HepG2 (cell line): ENCODE measurements around the gene CARHSP1. TPM values are rescaled to one million over a fixed set of nuclear protein-coding genes. Genes with fewer than 3 reads are reported as not detected.

Experiments used
- DNMT3B ChIP-seq: conservative IDR thresholded peaks from 2 replicates; pipeline ENCODE4 v1.6.1; 2016; ENCODE audit warnings: missing biosample characterization, control low read depth
- IKZF4 ChIP-seq: sonication (generic); formaldehyde crosslinking; IDR thresholded peaks from 2 replicates; pipeline ENCODE4 v1.5.1; 2020; ENCODE audit warnings: borderline replicate concordance, mild to moderate bottlenecking, low read depth, missing genetic modification reagents; ENCODE audit errors: not compliant biosample characterization
- ISL2 ChIP-seq: sonication (generic); formaldehyde crosslinking; IDR thresholded peaks from 2 replicates; pipeline ENCODE4 v1.5.0; 2020; ENCODE audit warnings: missing genetic modification reagents
- JUND ChIP-seq: sonication (generic); formaldehyde crosslinking; IDR thresholded peaks from 2 replicates; pipeline ENCODE4 v1.8.0; 2022; ENCODE audit warnings: mild to moderate bottlenecking, missing genetic modification reagents
- MAFK ChIP-seq, 2 experiments: IDR thresholded peaks in 1 of 2; conservative IDR thresholded peaks in 1 of 2; 2 replicates each; pipeline ENCODE4 v1.6.1; 2011; ENCODE audit warnings: improper control_type of control experiment in 2 of 2, low read length in 2 of 2
- NFE2L2 ChIP-seq: fragments of 150-350 bp; IDR thresholded peaks from 2 replicates; pipeline ENCODE4 v1.6.1; 2014; ENCODE audit warnings: low read length
- NFYC ChIP-seq: IDR thresholded peaks from 2 replicates; pipeline ENCODE4 v1.6.1; 2016; ENCODE audit warnings: missing genetic modification reagents, missing compliant biosample characterization
- POLR2AphosphoS5 ChIP-seq: IDR thresholded peaks from 2 replicates; pipeline ENCODE4 v1.6.1; 2012; ENCODE audit warnings: low read depth, low read length
- SCMH1 ChIP-seq: sonication (generic); formaldehyde crosslinking; IDR thresholded peaks from 2 replicates; pipeline ENCODE4 v1.9.0; 2021; ENCODE audit warnings: missing genetic modification reagents, mild to moderate bottlenecking, borderline replicate concordance
- ZNF577 ChIP-seq: sonication (generic); formaldehyde crosslinking; IDR thresholded peaks from 2 replicates; pipeline ENCODE4 v1.4.0; 2020; ENCODE audit warnings: mild to moderate bottlenecking, low read depth, missing genetic modification reagents, borderline replicate concordance
- ZNF75D ChIP-seq: sonication (generic); formaldehyde crosslinking; IDR thresholded peaks from 2 replicates; pipeline ENCODE4 v1.8.1; 2023; ENCODE audit warnings: missing genetic modification reagents, mild to moderate bottlenecking, borderline replicate concordance
- ZNF766 ChIP-seq: sonication (generic); formaldehyde crosslinking; IDR thresholded peaks from 2 replicates; pipeline ENCODE4 v1.5.0; 2020; ENCODE audit warnings: missing genetic modification reagents, borderline replicate concordance
- ZNF780A ChIP-seq: sonication (generic); formaldehyde crosslinking; IDR thresholded peaks from 2 replicates; pipeline ENCODE4 v1.8.0; 2022; ENCODE audit warnings: mild to moderate bottlenecking, missing genetic modification reagents, moderate library complexity
- ZZZ3 ChIP-seq: sonication (generic); formaldehyde crosslinking; IDR thresholded peaks from 2 replicates; pipeline ENCODE4 v1.4.0; 2020; ENCODE audit warnings: missing genetic modification reagents, mild to moderate bottlenecking, borderline replicate concordance
- polyA plus RNA-seq, 8 experiments: library from polyadenylated mRNA; depleted of rRNA in 3 of 8; stranded (reverse) in 7 of 8; unstranded in 1 of 8; fragments of >200 nt; fragmentation: Illumina TruSeq in 4 of 8; extraction: Trizol in 4 of 8; gene quantifications; 2 replicates each; pipeline versions ENCODE4 v1.2.1 to v1.2.3, GENCODE V29; 2011 to 2016; ENCODE audit warnings: low read depth in 4 of 8, missing spikeins in 1 of 8, mixed read lengths in 1 of 8; ENCODE audit not compliant: insufficient read depth in 1 of 8
- total RNA-seq, 5 experiments: library from RNA; depleted of rRNA; stranded (reverse); fragments of >200 nt; fragmentation: Illumina TruSeq; extraction: Trizol; gene quantifications; 2 replicates each; pipeline ENCODE4 v1.2.3, GENCODE V29; 2016; ENCODE audit warnings: low read depth in 1 of 5
- TF ChIP-seq, protein P1 (sequence below): IDR thresholded peaks from 2 replicates; pipeline ENCODE4 v1.6.1; 2016; ENCODE audit warnings: low read depth, missing genetic modification reagents, missing compliant biosample characterization
- TF ChIP-seq, protein P2 (sequence below): sonication (generic); formaldehyde crosslinking; IDR thresholded peaks from 2 replicates; pipeline ENCODE4 v1.5.0; 2020; ENCODE audit warnings: missing genetic modification reagents
- TF ChIP-seq, protein P3 (sequence below), 2 experiments: sonication (generic) in 1 of 2; formaldehyde crosslinking in 1 of 2; IDR thresholded peaks; 2 replicates each; pipeline versions ENCODE4 v1.4.0 to v1.6.1; 2018 to 2020; ENCODE audit warnings: missing genetic modification reagents in 2 of 2, borderline replicate concordance in 1 of 2, low read depth in 1 of 2, mild to moderate bottlenecking in 1 of 2, missing biosample characterization in 1 of 2
- TF ChIP-seq, protein P4 (sequence below): IDR thresholded peaks from 2 replicates; pipeline ENCODE4 v1.6.1; 2016; ENCODE audit warnings: low read depth, borderline replicate concordance
- TF ChIP-seq, protein P5 (sequence below): sonication (generic); formaldehyde crosslinking; IDR thresholded peaks from 2 replicates; pipeline ENCODE4 v1.4.0; 2020; ENCODE audit warnings: missing genetic modification reagents, borderline replicate concordance

CARHSP1 gene
- total and polyA plus RNA-seq, 2 of the 13 experiments (the other 11 are each of a cell fraction or from before 2014, with no cell fraction given): 173 to 345 TPM

DNA sequence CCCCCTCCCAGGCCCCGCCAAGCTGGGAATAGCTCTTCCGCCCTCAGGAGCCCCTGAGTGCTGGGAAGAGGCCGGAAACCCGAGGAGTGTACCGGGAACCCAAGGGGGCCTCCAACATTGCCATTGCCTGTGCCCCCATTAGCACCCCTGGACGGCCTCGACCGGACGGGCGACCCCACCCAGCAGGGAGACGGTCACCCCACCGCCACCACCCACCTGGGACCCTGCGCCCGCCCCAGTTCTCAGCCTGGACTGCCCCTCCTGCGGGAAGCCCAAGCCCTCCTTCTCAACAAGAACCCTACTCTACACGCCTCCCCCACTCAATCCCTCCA, 2.0 kb downstream of the CARHSP1 start (continued):
- TF ChIP-seq, protein P1, sequence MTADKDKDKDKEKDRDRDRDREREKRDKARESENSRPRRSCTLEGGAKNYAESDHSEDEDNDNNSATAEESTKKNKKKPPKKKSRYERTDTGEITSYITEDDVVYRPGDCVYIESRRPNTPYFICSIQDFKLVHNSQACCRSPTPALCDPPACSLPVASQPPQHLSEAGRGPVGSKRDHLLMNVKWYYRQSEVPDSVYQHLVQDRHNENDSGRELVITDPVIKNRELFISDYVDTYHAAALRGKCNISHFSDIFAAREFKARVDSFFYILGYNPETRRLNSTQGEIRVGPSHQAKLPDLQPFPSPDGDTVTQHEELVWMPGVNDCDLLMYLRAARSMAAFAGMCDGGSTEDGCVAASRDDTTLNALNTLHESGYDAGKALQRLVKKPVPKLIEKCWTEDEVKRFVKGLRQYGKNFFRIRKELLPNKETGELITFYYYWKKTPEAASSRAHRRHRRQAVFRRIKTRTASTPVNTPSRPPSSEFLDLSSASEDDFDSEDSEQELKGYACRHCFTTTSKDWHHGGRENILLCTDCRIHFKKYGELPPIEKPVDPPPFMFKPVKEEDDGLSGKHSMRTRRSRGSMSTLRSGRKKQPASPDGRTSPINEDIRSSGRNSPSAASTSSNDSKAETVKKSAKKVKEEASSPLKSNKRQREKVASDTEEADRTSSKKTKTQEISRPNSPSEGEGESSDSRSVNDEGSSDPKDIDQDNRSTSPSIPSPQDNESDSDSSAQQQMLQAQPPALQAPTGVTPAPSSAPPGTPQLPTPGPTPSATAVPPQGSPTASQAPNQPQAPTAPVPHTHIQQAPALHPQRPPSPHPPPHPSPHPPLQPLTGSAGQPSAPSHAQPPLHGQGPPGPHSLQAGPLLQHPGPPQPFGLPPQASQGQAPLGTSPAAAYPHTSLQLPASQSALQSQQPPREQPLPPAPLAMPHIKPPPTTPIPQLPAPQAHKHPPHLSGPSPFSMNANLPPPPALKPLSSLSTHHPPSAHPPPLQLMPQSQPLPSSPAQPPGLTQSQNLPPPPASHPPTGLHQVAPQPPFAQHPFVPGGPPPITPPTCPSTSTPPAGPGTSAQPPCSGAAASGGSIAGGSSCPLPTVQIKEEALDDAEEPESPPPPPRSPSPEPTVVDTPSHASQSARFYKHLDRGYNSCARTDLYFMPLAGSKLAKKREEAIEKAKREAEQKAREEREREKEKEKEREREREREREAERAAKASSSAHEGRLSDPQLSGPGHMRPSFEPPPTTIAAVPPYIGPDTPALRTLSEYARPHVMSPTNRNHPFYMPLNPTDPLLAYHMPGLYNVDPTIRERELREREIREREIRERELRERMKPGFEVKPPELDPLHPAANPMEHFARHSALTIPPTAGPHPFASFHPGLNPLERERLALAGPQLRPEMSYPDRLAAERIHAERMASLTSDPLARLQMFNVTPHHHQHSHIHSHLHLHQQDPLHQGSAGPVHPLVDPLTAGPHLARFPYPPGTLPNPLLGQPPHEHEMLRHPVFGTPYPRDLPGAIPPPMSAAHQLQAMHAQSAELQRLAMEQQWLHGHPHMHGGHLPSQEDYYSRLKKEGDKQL (CRISPR knock-in tag): 0 out of 2 replicates have a peak, but pooled peaks have one; percentile 10
- TF ChIP-seq, protein P2, sequence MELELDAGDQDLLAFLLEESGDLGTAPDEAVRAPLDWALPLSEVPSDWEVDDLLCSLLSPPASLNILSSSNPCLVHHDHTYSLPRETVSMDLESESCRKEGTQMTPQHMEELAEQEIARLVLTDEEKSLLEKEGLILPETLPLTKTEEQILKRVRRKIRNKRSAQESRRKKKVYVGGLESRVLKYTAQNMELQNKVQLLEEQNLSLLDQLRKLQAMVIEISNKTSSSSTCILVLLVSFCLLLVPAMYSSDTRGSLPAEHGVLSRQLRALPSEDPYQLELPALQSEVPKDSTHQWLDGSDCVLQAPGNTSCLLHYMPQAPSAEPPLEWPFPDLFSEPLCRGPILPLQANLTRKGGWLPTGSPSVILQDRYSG: no peak
- TF ChIP-seq ZNF766 (CRISPR knock-in tag) (0 out of 2 replicates have a peak, but pooled peaks have one; percentile 2), ISL2 (CRISPR knock-in tag) (no peak), JUND (no peak), ZNF577 (CRISPR knock-in tag) (no peak), IKZF4 (CRISPR knock-in tag) (no peak), DNMT3B (CRISPR knock-in tag) (no peak), NFYC (CRISPR knock-in tag) (no peak), ZNF75D (CRISPR knock-in tag) (no peak), ZNF780A (CRISPR knock-in tag) (no peak), NFE2L2 (no peak), SCMH1 (CRISPR knock-in tag) (no peak), ZZZ3 (CRISPR knock-in tag) (no peak), MAFK (conservative IDR thresholded peaks at IDR 0.05 in 1 of 2, IDR thresholded peaks at IDR 0.05 in 1 of 2; ENCODE audit: low read length in 2 of 2) (no peak), POLR2AphosphoS5 (no peak)
- TF ChIP-seq, protein P3, sequence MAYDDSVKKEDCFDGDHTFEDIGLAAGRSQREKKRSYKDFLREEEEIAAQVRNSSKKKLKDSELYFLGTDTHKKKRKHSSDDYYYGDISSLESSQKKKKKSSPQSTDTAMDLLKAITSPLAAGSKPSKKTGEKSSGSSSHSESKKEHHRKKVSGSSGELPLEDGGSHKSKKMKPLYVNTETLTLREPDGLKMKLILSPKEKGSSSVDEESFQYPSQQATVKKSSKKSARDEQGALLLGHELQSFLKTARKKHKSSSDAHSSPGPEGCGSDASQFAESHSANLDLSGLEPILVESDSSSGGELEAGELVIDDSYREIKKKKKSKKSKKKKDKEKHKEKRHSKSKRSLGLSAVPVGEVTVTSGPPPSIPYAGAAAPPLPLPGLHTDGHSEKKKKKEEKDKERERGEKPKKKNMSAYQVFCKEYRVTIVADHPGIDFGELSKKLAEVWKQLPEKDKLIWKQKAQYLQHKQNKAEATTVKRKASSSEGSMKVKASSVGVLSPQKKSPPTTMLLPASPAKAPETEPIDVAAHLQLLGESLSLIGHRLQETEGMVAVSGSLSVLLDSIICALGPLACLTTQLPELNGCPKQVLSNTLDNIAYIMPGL (CRISPR knock-in tag; IDR thresholded peaks at IDR 0.05; ENCODE audit: borderline replicate concordance in 1 of 2, low read depth in 1 of 2): 0 out of 4 replicates have a peak, but pooled peaks of 1 of the 2 experiments have one; percentile 66
- TF ChIP-seq, protein P4, sequence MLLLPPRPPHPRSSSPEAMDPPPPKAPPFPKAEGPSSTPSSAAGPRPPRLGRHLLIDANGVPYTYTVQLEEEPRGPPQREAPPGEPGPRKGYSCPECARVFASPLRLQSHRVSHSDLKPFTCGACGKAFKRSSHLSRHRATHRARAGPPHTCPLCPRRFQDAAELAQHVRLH: no peak
- TF ChIP-seq, protein P5, sequence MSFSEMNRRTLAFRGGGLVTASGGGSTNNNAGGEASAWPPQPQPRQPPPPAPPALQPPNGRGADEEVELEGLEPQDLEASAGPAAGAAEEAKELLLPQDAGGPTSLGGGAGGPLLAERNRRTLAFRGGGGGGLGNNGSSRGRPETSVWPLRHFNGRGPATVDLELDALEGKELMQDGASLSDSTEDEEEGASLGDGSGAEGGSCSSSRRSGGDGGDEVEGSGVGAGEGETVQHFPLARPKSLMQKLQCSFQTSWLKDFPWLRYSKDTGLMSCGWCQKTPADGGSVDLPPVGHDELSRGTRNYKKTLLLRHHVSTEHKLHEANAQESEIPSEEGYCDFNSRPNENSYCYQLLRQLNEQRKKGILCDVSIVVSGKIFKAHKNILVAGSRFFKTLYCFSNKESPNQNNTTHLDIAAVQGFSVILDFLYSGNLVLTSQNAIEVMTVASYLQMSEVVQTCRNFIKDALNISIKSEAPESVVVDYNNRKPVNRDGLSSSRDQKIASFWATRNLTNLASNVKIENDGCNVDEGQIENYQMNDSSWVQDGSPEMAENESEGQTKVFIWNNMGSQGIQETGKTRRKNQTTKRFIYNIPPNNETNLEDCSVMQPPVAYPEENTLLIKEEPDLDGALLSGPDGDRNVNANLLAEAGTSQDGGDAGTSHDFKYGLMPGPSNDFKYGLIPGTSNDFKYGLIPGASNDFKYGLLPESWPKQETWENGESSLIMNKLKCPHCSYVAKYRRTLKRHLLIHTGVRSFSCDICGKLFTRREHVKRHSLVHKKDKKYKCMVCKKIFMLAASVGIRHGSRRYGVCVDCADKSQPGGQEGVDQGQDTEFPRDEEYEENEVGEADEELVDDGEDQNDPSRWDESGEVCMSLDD (CRISPR knock-in tag): no peak; the same call in 1 of the 2 replicates
